HepG2 (cell line): ENCODE results near the gene CCDC85C. TPM values are rescaled to one million over a fixed set of nuclear protein-coding genes. Genes with fewer than 3 reads are reported as not detected.

Experiments
- AKAP8 ChIP-seq: sonication (generic); formaldehyde crosslinking; IDR thresholded peaks from 2 replicates; pipeline ENCODE4 v1.5.1; 2020; ENCODE audit warnings: mild to moderate bottlenecking, missing genetic modification reagents
- DMAP1 ChIP-seq: IDR thresholded peaks from 2 replicates; pipeline ENCODE4 v1.6.1; 2016
- ELK4 ChIP-seq: sonication (generic); formaldehyde crosslinking; IDR thresholded peaks from 2 replicates; pipeline ENCODE4 v1.9.0; 2021; ENCODE audit warnings: missing genetic modification reagents, borderline replicate concordance
- FOXA3 ChIP-seq: IDR thresholded peaks from 2 replicates; pipeline ENCODE4 v1.6.1; 2016; ENCODE audit warnings: missing genetic modification reagents, missing compliant biosample characterization
- GFI1 ChIP-seq: sonication (generic); formaldehyde crosslinking; IDR thresholded peaks from 2 replicates; pipeline ENCODE4 v1.5.0; 2020; ENCODE audit warnings: missing genetic modification reagents, mild to moderate bottlenecking, borderline replicate concordance
- HNRNPK ChIP-seq: fragments of 200-400 bp; formaldehyde crosslinking; IDR thresholded peaks from 2 replicates; pipeline ENCODE4 v1.6.1; 2018; ENCODE audit warnings: low read length, low read depth, moderate library complexity, mild to moderate bottlenecking; ENCODE audit not compliant: poor library complexity, severe bottlenecking
- JARID2 ChIP-seq: sonication (generic); formaldehyde crosslinking; IDR thresholded peaks from 2 replicates; pipeline ENCODE4 v1.8.1; 2023; ENCODE audit warnings: missing genetic modification reagents, inconsistent platforms; ENCODE audit not compliant: insufficient replicate concordance
- MEIS1 ChIP-seq: sonication (generic); formaldehyde crosslinking; IDR thresholded peaks from 2 replicates; pipeline ENCODE4 v1.9.0; 2021; ENCODE audit warnings: mild to moderate bottlenecking, missing genetic modification reagents, moderate library complexity, borderline replicate concordance
- NFE2 ChIP-seq: sonication (generic); formaldehyde crosslinking; IDR thresholded peaks from 2 replicates; pipeline ENCODE4 v1.4.0; 2020; ENCODE audit warnings: missing genetic modification reagents
- NR2C2 ChIP-seq: sonication (generic); formaldehyde crosslinking; IDR thresholded peaks from 2 replicates; pipeline ENCODE4 v1.4.0; 2020; ENCODE audit warnings: missing genetic modification reagents, mild to moderate bottlenecking, moderate library complexity, borderline replicate concordance
- NR2F6 ChIP-seq, 2 experiments: IDR thresholded peaks; 2 replicates each; pipeline ENCODE4 v1.6.1; 2016; ENCODE audit warnings: antibody characterized with exemption in 1 of 2, mild to moderate bottlenecking in 1 of 2
- RFX5 ChIP-seq: IDR thresholded peaks from 2 replicates; pipeline ENCODE4 v1.6.1; 2011; ENCODE audit warnings: low read depth, low read length, improper control_type of control experiment
- SKIL ChIP-seq: sonication (generic); formaldehyde crosslinking; IDR thresholded peaks from 2 replicates; pipeline ENCODE4 v1.8.0; 2022; ENCODE audit warnings: missing genetic modification reagents, mild to moderate bottlenecking, moderate library complexity, borderline replicate concordance
- SMAD3 ChIP-seq: sonication (generic); formaldehyde crosslinking; IDR thresholded peaks from 2 replicates; pipeline ENCODE4 v1.4.0; 2020; ENCODE audit warnings: missing genetic modification reagents
- SPEN ChIP-seq: sonication (generic); formaldehyde crosslinking; IDR thresholded peaks from 2 replicates; pipeline ENCODE4 v1.5.1; 2020; ENCODE audit warnings: low read depth, mild to moderate bottlenecking, missing genetic modification reagents
- TFE3 ChIP-seq: IDR thresholded peaks from 2 replicates; pipeline ENCODE4 v1.6.1; 2016
- XBP1 ChIP-seq: sonication (generic); formaldehyde crosslinking; IDR thresholded peaks from 2 replicates; pipeline ENCODE4 v1.5.0; 2020; ENCODE audit warnings: missing genetic modification reagents
- ZNF660 ChIP-seq: sonication (generic); formaldehyde crosslinking; IDR thresholded peaks from 2 replicates; pipeline ENCODE4 v1.5.1; 2020; ENCODE audit warnings: mild to moderate bottlenecking, low read depth, missing genetic modification reagents, borderline replicate concordance
- ZNF7 ChIP-seq: IDR thresholded peaks from 2 replicates; pipeline ENCODE4 v1.6.1; 2016; ENCODE audit warnings: missing biosample characterization, missing genetic modification reagents
- ZNF816 ChIP-seq: sonication (generic); formaldehyde crosslinking; IDR thresholded peaks from 2 replicates; pipeline ENCODE4 v1.8.0; 2022; ENCODE audit warnings: missing genetic modification reagents, mild to moderate bottlenecking, borderline replicate concordance
- ZSCAN31 ChIP-seq: sonication (generic); formaldehyde crosslinking; IDR thresholded peaks from 2 replicates; pipeline ENCODE4 v1.5.0; 2020; ENCODE audit warnings: low read depth, mild to moderate bottlenecking, missing genetic modification reagents
- polyA plus RNA-seq, 8 experiments: library from polyadenylated mRNA; depleted of rRNA in 3 of 8; stranded (reverse) in 7 of 8; unstranded in 1 of 8; fragments of >200 nt; fragmentation: Illumina TruSeq in 4 of 8; extraction: Trizol in 4 of 8; gene quantifications; 2 replicates each; pipeline versions ENCODE4 v1.2.1 to v1.2.3, GENCODE V29; 2011 to 2016; ENCODE audit warnings: low read depth in 4 of 8, missing spikeins in 1 of 8, mixed read lengths in 1 of 8; ENCODE audit not compliant: insufficient read depth in 1 of 8
- total RNA-seq, 5 experiments: library from RNA; depleted of rRNA; stranded (reverse); fragments of >200 nt; fragmentation: Illumina TruSeq; extraction: Trizol; gene quantifications; 2 replicates each; pipeline ENCODE4 v1.2.3, GENCODE V29; 2016; ENCODE audit warnings: low read depth in 1 of 5
- TF ChIP-seq, protein P1 (sequence below): sonication (generic); formaldehyde crosslinking; IDR thresholded peaks from 2 replicates; pipeline ENCODE4 v1.8.1; 2023; ENCODE audit warnings: missing genetic modification reagents, inconsistent platforms, borderline replicate concordance
- TF ChIP-seq, protein P2 (sequence below): sonication (generic); formaldehyde crosslinking; IDR thresholded peaks from 2 replicates; pipeline ENCODE4 v1.5.0; 2020; ENCODE audit warnings: missing genetic modification reagents

Gene CCDC85C
- total and polyA plus RNA-seq, 2 of the 13 experiments (the other 11 are each of a cell fraction or from before 2014, with no cell fraction given), result 18.8 to 43.8 TPM

- TF ChIP-seq ELK4 (CRISPR knock-in tag) (no peak), DMAP1 (CRISPR knock-in tag) (no peak), SKIL (CRISPR knock-in tag) (no peak), NR2C2 (CRISPR knock-in tag) (0 out of 2 replicates have a peak, but pooled peaks have one; percentile 3), XBP1 (CRISPR knock-in tag) (no peak), AKAP8 (0 out of 2 replicates have a peak, but pooled peaks have one; percentile 37), ZSCAN31 (CRISPR knock-in tag) (no peak), TFE3 (CRISPR knock-in tag) (no peak), GFI1 (CRISPR knock-in tag) (no peak), RFX5 (no peak), MEIS1 (CRISPR knock-in tag) (0 out of 2 replicates have a peak, but pooled peaks have one; percentile 12), NR2F6 (IDR thresholded peaks at IDR 0.05) (no peak), NR2F6 (CRISPR knock-in tag; IDR thresholded peaks at IDR 0.05) (no peak), NFE2 (no peak), SMAD3 (no peak), ZNF7 (CRISPR knock-in tag) (no peak), SPEN (CRISPR knock-in tag) (no peak), ZNF816 (CRISPR knock-in tag) (no peak), JARID2 (no peak), ZNF660 (CRISPR knock-in tag) (no peak), FOXA3 (CRISPR knock-in tag) (0 out of 2 replicates have a peak, but pooled peaks have one; percentile 21), HNRNPK (no peak)
- TF ChIP-seq, protein P1, sequence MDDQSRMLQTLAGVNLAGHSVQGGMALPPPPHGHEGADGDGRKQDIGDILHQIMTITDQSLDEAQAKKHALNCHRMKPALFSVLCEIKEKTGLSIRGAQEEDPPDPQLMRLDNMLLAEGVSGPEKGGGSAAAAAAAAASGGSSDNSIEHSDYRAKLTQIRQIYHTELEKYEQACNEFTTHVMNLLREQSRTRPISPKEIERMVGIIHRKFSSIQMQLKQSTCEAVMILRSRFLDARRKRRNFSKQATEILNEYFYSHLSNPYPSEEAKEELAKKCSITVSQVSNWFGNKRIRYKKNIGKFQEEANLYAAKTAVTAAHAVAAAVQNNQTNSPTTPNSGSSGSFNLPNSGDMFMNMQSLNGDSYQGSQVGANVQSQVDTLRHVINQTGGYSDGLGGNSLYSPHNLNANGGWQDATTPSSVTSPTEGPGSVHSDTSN (CRISPR knock-in tag), result no peak
- TF ChIP-seq, protein P2, sequence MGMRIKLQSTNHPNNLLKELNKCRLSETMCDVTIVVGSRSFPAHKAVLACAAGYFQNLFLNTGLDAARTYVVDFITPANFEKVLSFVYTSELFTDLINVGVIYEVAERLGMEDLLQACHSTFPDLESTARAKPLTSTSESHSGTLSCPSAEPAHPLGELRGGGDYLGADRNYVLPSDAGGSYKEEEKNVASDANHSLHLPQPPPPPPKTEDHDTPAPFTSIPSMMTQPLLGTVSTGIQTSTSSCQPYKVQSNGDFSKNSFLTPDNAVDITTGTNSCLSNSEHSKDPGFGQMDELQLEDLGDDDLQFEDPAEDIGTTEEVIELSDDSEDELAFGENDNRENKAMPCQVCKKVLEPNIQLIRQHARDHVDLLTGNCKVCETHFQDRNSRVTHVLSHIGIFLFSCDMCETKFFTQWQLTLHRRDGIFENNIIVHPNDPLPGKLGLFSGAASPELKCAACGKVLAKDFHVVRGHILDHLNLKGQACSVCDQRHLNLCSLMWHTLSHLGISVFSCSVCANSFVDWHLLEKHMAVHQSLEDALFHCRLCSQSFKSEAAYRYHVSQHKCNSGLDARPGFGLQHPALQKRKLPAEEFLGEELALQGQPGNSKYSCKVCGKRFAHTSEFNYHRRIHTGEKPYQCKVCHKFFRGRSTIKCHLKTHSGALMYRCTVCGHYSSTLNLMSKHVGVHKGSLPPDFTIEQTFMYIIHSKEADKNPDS (CRISPR knock-in tag), result no peak
These were observed 2.6 kb downstream of the CCDC85C start (continued) for GRCh38 chr14:99601361-99601831.
